Measurements from ENCODE around the gene POLR1H. TPM values are rescaled to one million over a fixed set of nuclear protein-coding genes. Genes with fewer than 3 reads are reported as not detected.
A peak's percentile ranks its signal among the peaks of the same experiment; 100 is the strongest.

The POLR1H gene
- total RNA-seq, 2 experiments from 2014 or later, result 36.5 to 39.4 TPM

DNA sequence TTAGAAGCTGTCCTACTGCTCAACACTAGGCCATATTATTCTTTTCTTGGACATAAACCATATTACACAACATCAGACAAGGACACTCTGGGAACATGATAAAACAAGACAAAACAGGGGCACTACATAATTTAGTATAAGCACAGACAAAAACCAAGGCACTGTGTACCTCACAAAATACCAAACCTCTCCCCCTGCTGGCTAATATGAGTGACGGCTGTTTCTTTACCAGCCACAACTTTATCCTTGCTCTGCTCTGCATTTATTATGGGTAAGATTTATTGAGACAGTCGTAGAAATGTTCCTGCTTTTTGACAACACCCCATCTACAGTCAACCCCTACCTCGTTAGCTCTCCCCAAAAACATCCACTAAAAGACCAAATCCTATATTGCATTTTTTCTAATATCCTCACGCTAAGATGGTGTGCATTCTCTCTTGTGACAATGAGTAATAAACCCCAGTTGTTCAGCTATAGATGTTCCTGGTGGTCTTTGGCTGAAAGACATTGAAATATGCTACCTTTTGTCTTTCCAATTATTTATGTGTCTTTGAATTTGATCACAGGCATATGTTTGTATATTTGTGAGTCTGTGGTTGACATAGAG lies 23.8 kb upstream of the POLR1H start:
- Histone ChIP-seq H3K4me1 (ENCODE audit: insufficient read depth, low read length) (no peaks in the 10 kb centered on the region), H3K36me3 (ENCODE audit: insufficient read depth, low read length) (peaks cover 6% of the 10 kb centered on the region), H3K4me3 (ENCODE audit: low read length) (no peak overlapping the region), H3K27me3 (ENCODE audit: control insufficient read depth in 1 of 2, insufficient read depth in 2 of 2, low read length in 2 of 2) (no peaks in the 10 kb centered on the region), H3K27ac (ENCODE audit: low read depth in 1 of 2, low read length in 2 of 2) (no peak overlapping the region), H3K9me3 (ENCODE audit: control insufficient read depth in 1 of 2, insufficient read depth in 1 of 2, low read length in 2 of 2) (no peaks in the 10 kb centered on the region)
- no peak for ATAC-seq (ENCODE audit: poor library complexity)
- Mint-ChIP-seq H3K9me3 (no peaks in the 10 kb centered on the region), H3K4me3 (no peak overlapping the region), H3K27me3 (no peaks in the 10 kb centered on the region), H3K27ac (no peak overlapping the region), H3K4me1 (ENCODE audit: low read depth) (no peaks in the 10 kb centered on the region), H3K36me3 (ENCODE audit: low read depth) (peaks cover 30% of the 10 kb centered on the region)
- TF ChIP-seq, protein P1, sequence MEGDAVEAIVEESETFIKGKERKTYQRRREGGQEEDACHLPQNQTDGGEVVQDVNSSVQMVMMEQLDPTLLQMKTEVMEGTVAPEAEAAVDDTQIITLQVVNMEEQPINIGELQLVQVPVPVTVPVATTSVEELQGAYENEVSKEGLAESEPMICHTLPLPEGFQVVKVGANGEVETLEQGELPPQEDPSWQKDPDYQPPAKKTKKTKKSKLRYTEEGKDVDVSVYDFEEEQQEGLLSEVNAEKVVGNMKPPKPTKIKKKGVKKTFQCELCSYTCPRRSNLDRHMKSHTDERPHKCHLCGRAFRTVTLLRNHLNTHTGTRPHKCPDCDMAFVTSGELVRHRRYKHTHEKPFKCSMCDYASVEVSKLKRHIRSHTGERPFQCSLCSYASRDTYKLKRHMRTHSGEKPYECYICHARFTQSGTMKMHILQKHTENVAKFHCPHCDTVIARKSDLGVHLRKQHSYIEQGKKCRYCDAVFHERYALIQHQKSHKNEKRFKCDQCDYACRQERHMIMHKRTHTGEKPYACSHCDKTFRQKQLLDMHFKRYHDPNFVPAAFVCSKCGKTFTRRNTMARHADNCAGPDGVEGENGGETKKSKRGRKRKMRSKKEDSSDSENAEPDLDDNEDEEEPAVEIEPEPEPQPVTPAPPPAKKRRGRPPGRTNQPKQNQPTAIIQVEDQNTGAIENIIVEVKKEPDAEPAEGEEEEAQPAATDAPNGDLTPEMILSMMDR (IDR thresholded peaks at IDR 0.05), result peak; percentile 46
- POLR2A ChIA-PET, result no interaction called here
- CTCF ChIA-PET, result no interaction called here
- peak in 3 of 14 experiments; percentile 18 to 31 (median 30) for DNase-seq
- intact Hi-C loops (cut with DNase I, micrococcal nuclease), result no loop called here

DNA sequence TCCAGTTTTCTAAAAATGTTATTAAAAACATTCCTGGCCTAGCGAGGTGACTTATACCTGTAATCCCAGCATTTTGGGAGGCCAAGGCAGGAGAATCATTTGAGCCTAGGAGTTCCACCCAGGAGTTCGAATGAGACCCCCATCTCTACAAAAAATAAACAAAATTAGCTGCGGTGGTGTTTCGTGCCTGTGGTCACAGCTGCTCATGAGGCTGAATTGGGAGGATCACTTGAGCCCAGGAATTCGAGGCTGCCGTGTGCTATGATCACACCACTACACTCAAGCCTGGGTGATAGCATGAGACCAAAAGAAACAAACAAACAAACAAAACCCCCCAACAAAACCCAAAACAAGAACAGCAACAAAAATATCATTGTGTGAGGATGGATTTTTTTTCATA lies 19.8 kb upstream of the POLR1H start:
- no peaks in the 10 kb centered on the region for H3K9me3 ChIP-seq (ENCODE audit: control insufficient read depth in 1 of 2, insufficient read depth in 1 of 2, low read length in 2 of 2)
- no peak overlapping the region for H3K4me3 Mint-ChIP-seq
- ATAC-seq (ENCODE audit: poor library complexity) (no peak), DNase-seq (no peak)
- POLR2A ChIA-PET, result no interaction called here
- TF ChIP-seq, protein P1 (IDR thresholded peaks at IDR 0.05), result no peak
- no peaks in the 10 kb centered on the region for H3K36me3 ChIP-seq (ENCODE audit: insufficient read depth, low read length)
- no peaks in the 10 kb centered on the region for H3K4me1 ChIP-seq (ENCODE audit: insufficient read depth, low read length)
- intact Hi-C loops (cut with DNase I, micrococcal nuclease), result no loop called here
- H3K27ac Mint-ChIP-seq, result no peak overlapping the region
- H3K27me3 ChIP-seq (ENCODE audit: control insufficient read depth in 1 of 2, insufficient read depth in 2 of 2, low read length in 2 of 2), result no peaks in the 10 kb centered on the region
- H3K4me1 Mint-ChIP-seq (ENCODE audit: low read depth), result no peaks in the 10 kb centered on the region
- no peak overlapping the region for H3K4me3 ChIP-seq (ENCODE audit: low read length)
- H3K27me3 Mint-ChIP-seq, result no peaks in the 10 kb centered on the region
- no peak overlapping the region for H3K27ac ChIP-seq (ENCODE audit: low read depth in 1 of 2, low read length in 2 of 2)
- peaks cover 11% of the 10 kb centered on the region for H3K36me3 Mint-ChIP-seq (ENCODE audit: low read depth)
- no peaks in the 10 kb centered on the region for H3K9me3 Mint-ChIP-seq
- CTCF ChIA-PET, result no interaction called here

DNA sequence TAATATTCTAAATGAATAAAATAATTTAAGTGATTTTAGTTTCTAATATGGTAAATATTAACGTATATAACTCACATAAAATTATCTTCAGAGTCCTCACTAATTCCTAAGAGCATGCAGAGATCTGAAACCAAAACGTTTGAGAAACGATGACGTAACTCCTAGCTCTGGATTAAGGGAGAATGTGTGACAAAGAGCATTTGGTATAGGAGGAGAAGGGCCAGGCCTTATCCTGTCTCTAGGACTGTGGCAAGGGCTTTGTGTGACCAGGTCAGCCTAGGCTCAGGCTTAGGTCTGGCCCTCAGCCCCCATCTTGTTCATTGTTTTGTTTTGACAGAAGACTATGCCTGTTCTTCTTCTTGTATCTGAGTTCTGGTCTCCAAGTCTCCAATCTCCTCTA lies 19.2 kb upstream of the POLR1H start:
- Histone ChIP-seq H3K4me1 (ENCODE audit: insufficient read depth, low read length) (no peaks in the 10 kb centered on the region), H3K36me3 (ENCODE audit: insufficient read depth, low read length) (no peaks in the 10 kb centered on the region), H3K27me3 (ENCODE audit: control insufficient read depth in 1 of 2, insufficient read depth in 2 of 2, low read length in 2 of 2) (no peaks in the 10 kb centered on the region), H3K4me3 (ENCODE audit: low read length) (no peak overlapping the region), H3K9me3 (ENCODE audit: control insufficient read depth in 1 of 2, insufficient read depth in 1 of 2, low read length in 2 of 2) (no peaks in the 10 kb centered on the region), H3K27ac (ENCODE audit: low read depth in 1 of 2, low read length in 2 of 2) (no peak overlapping the region)
- Mint-ChIP-seq H3K27me3 (no peaks in the 10 kb centered on the region), H3K9me3 (no peaks in the 10 kb centered on the region), H3K4me3 (no peak overlapping the region), H3K27ac (no peak overlapping the region), H3K36me3 (ENCODE audit: low read depth) (peaks cover 11% of the 10 kb centered on the region), H3K4me1 (ENCODE audit: low read depth) (peaks cover 4% of the 10 kb centered on the region)
- DNase-seq (no peak), ATAC-seq (ENCODE audit: poor library complexity) (no peak)
- TF ChIP-seq, protein P1 (IDR thresholded peaks at IDR 0.05), result no peak
- ChIA-PET POLR2A (no interaction called here), CTCF (no interaction called here)
- intact Hi-C loops (cut with DNase I, micrococcal nuclease), result no loop called here
